DND-41 (cell line): Measurements from ENCODE around the gene CHKB.

Experiments used
- CTCF ChIP-seq: IDR thresholded peaks from 2 replicates; pipeline ENCODE4 v1.5.1; 2012; ENCODE audit warnings: borderline replicate concordance, low read length, moderate library complexity, mild to moderate bottlenecking; ENCODE audit not compliant: poor library complexity, severe bottlenecking; ENCODE audit errors: extremely low read depth
- EZH2 ChIP-seq: IDR thresholded peaks from 3 replicates; pipeline ENCODE4 v1.6.1; 2012; ENCODE audit warnings: borderline replicate concordance, low read depth, mild to moderate bottlenecking, moderate library complexity, low read length, inconsistent platforms; ENCODE audit not compliant: severe bottlenecking

DNA sequence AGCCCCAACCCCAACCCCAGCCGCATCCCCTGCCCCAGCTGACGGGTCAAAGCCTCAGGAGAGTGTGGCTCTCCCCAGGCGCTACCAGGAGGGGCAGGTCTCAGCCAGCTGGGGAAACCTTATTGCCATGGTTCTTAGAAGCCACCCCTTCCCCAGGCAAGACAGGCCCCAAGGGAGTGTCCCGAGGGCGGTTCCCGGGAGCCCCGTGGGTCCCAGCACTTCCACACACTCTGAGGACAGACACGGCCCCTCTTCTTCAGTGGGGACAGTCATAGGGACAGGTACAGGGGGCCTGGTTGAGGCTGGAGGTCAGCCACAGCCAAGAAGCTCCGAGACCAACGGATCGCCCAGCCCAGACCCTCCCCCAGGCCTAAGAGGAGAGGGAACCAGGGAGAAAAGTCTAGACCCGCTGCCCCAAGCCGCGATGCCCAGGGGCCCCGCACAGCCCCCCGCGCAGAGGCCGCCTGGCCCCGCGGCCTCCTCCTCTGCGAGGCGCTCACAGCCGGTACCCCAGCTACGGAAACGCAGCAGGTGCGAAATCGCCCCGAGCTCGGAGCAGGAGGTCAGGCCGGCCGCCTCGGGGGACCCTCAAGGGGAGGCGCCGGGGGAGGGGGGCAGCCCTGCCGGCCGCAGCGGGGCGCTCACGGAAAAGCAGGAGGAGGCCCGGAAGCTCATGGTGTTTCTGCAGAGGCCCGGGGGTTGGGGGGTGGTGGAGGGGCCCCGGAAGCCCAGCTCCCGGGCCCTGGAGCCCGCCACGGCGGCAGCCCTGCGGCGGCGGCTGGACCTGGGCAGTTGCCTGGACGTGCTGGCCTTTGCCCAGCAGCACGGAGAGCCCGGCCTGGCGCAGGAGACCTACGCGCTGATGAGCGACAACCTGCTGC is 34.4 kb downstream of the CHKB start:
- TF ChIP-seq CTCF (no peak), EZH2 (no peak)
